GM19238 (cell line): Measurements from ENCODE around the gene ACOX2.

Experiments
- DNase-seq: peaks from one replicate; pipeline ENCODE4 v3.0.0; 2011; ENCODE audit warnings: low spot score; ENCODE audit not compliant: insufficient read length

The ACOX2 gene

GRCh38 chr3:58474967-58475578, 61.9 kb downstream of the ACOX2 start:
- DNase-seq, result no peak

GRCh38 chr3:58474348-58474911, 62.6 kb downstream of the ACOX2 start:
- DNase-seq, result no peak

- DNase-seq, result no peak
These were observed 63.7 kb downstream of the ACOX2 start for GRCh38 chr3:58473275-58473674.

GRCh38 chr3:58471025-58471887, 65.7 kb downstream of the ACOX2 start:
- DNase-seq, result no peak

GRCh38 chr3:58470363-58471024, 66.5 kb downstream of the ACOX2 start:
- no peak for DNase-seq

GRCh38 chr3:58469096-58469495, 67.9 kb downstream of the ACOX2 start:
- no peak for DNase-seq

GRCh38 chr3:58466899-58467563, 70.0 kb downstream of the ACOX2 start:
- no peak for DNase-seq

GRCh38 chr3:58464866-58465265, 72.1 kb downstream of the ACOX2 start:
- no peak for DNase-seq

- no peak for DNase-seq
These were observed 73.1 kb downstream of the ACOX2 start for GRCh38 chr3:58463942-58464271.

GRCh38 chr3:58463181-58463941, 73.6 kb downstream of the ACOX2 start:
- DNase-seq, result peak; percentile 57

- DNase-seq, result no peak
These were observed 74.2 kb downstream of the ACOX2 start for GRCh38 chr3:58462829-58463180.

- no peak for DNase-seq
These were observed 77.8 kb downstream of the ACOX2 start for GRCh38 chr3:58459160-58459559.
